B cell (primary cell): ENCODE data around the gene SERPINE1. TPM values are rescaled to one million over a fixed set of nuclear protein-coding genes. Genes with fewer than 3 reads are reported as not detected.
A peak's percentile ranks its signal among the peaks of the same experiment; 100 is the strongest.

ENCODE experiments used
- ATAC-seq: fragments of 200-7000 bp; cut with Tn5 transposase; one replicate; pipeline ENCODE4 v1.10.0; 2021; ENCODE audit warnings: low read depth, mild to moderate bottlenecking, moderate number of reproducible peaks, moderate library complexity
- CTCF ChIA-PET: fragments of 350-600 bp; sonication (Branson Sonifier 250); formaldehyde crosslinking; loops from one replicate; lab custom pipeline; 2021; ENCODE audit warnings: antibody characterized with exemption, inconsistent platforms; lab: Charles Lee
- POLR2A ChIA-PET: fragments of 350-600 bp; sonication (Branson Sonifier 250); formaldehyde crosslinking; loops from one replicate; lab custom pipeline; 2021; ENCODE audit warnings: antibody characterized with exemption; lab: Charles Lee
- DNase-seq: peaks from one replicate; pipeline ENCODE4 v3.0.0; 2013
- H2AFZ ChIP-seq: 2 replicates; pipeline ENCODE4 v1.6.1; 2012; ENCODE audit warnings: mild to moderate bottlenecking, low read depth, low read length; ENCODE audit not compliant: insufficient read depth, poor library complexity, severe bottlenecking
- H3K27ac ChIP-seq, 2 donors: 1 replicate in 1 of 2; 2 replicates in 1 of 2; pipeline ENCODE4 v1.5.1; 2012 to 2013; ENCODE audit warnings: low read length in 2 of 2, mild to moderate bottlenecking in 2 of 2, moderate library complexity in 1 of 2
- H3K27me3 ChIP-seq, 4 experiments: fragments of 200-600 bp in 1 of 4; sonication (generic) in 1 of 4; replicated peaks in 1 of 4; 1 replicate in 2 of 4; 2 replicates in 2 of 4; pipeline versions ENCODE4 v1.6.1 to v1.7.0; 2013 to 2016; ENCODE audit warnings: low read length in 3 of 4, mild to moderate bottlenecking in 2 of 4, mixed read lengths in 1 of 4, moderate library complexity in 1 of 4; ENCODE audit not compliant: insufficient read depth in 4 of 4, control insufficient read depth in 3 of 4; ENCODE audit errors: control extremely low read depth in 1 of 4
- H3K36me3 ChIP-seq, 2 experiments: replicated peaks in 1 of 2; 1 replicate in 1 of 2; 2 replicates in 1 of 2; pipeline versions ENCODE4 v1.6.1 to v1.7.1; 2013; ENCODE audit warnings: low read length in 1 of 2; ENCODE audit not compliant: insufficient read depth in 2 of 2, control insufficient read depth in 1 of 2; ENCODE audit errors: control extremely low read depth in 1 of 2, extremely low read depth in 1 of 2
- H3K4me1 ChIP-seq, 2 donors: fragments of 200-600 bp in 1 of 2; sonication (generic) in 1 of 2; 1 replicate in 1 of 2; 2 replicates in 1 of 2; pipeline versions ENCODE4 v1.5.1 to v1.6.1; 2013 to 2017; ENCODE audit warnings: low read length in 2 of 2; ENCODE audit not compliant: control insufficient read depth in 2 of 2, insufficient read depth in 2 of 2
- H3K4me2 ChIP-seq: replicated peaks from 2 replicates; pipeline ENCODE3; 2012; ENCODE audit warnings: mild to moderate bottlenecking, low read depth, low read length; ENCODE audit not compliant: poor library complexity, severe bottlenecking
- H3K4me3 ChIP-seq, 5 experiments: fragments of 200-600 bp in 1 of 5; sonication (generic) in 1 of 5; 1 replicate in 3 of 5; 2 replicates in 2 of 5; pipeline versions ENCODE4 v1.5.1 to v1.7.0; 2011 to 2016; ENCODE audit warnings: low read length in 4 of 5, mild to moderate bottlenecking in 4 of 5, low read depth in 2 of 5, control low read depth in 1 of 5, moderate library complexity in 1 of 5; ENCODE audit not compliant: insufficient read depth in 1 of 5; ENCODE audit errors: control extremely low read depth in 1 of 5, extremely low read depth in 1 of 5
- H3K79me2 ChIP-seq: fragments of 200-600 bp; sonication (generic); one replicate; pipeline ENCODE4 v1.6.0; 2016; ENCODE audit warnings: low read length; ENCODE audit not compliant: control insufficient read depth, insufficient read depth
- H3K9ac ChIP-seq: fragments of 200-600 bp; sonication (generic); 2 replicates; pipeline ENCODE4 v1.6.1; 2017; ENCODE audit warnings: mild to moderate bottlenecking, low read length, moderate library complexity
- H3K9me3 ChIP-seq, 3 donors: one replicate each; pipeline versions ENCODE4 v1.6.1 to v1.7.1; 2013; ENCODE audit warnings: low read length in 2 of 3; ENCODE audit not compliant: control insufficient read depth in 2 of 3, insufficient read depth in 1 of 3; ENCODE audit errors: control extremely low read depth in 1 of 3
- H4K20me1 ChIP-seq: 2 replicates; pipeline ENCODE4 v1.6.0; 2012; ENCODE audit warnings: mild to moderate bottlenecking, low read length; ENCODE audit not compliant: insufficient read depth, control insufficient read depth, poor library complexity, severe bottlenecking
- H3K27ac Mint-ChIP-seq: one replicate; pipeline ENCODE4 v1.8.0; 2021; ENCODE audit warnings: mixed read lengths
- H3K27me3 Mint-ChIP-seq: one replicate; pipeline ENCODE4 v1.8.0; 2021; ENCODE audit warnings: mixed read lengths
- H3K4me1 Mint-ChIP-seq: one replicate; pipeline ENCODE4 v1.8.0; 2021; ENCODE audit warnings: mixed read lengths
- H3K4me3 Mint-ChIP-seq: one replicate; pipeline ENCODE4 v1.8.0; 2021; ENCODE audit warnings: mixed read lengths
- H3K9me3 Mint-ChIP-seq: one replicate; pipeline ENCODE4 v1.8.0; 2022; ENCODE audit warnings: mixed read lengths; ENCODE audit not compliant: insufficient read depth
- EZH2 ChIP-seq: IDR thresholded peaks from 2 replicates; pipeline ENCODE4 v1.6.1; 2012; ENCODE audit warnings: borderline replicate concordance, low read depth, mild to moderate bottlenecking, moderate library complexity, low read length; ENCODE audit not compliant: insufficient read depth, poor library complexity, severe bottlenecking
- WGBS: methylation state at CpG from one replicate; pipeline ENCODE4 v1.1.5; 2013; ENCODE audit warnings: missing lambda C conversion rate; ENCODE audit not compliant: insufficient coverage; 5-methylcytosine and 5-hydroxymethylcytosine counted together
- intact Hi-C: fragments of 100-400 bp; cut with micrococcal nuclease; formaldehyde crosslinking; loops from one replicate; pipeline ENCODE4 v1.10.0; 2022
- polyA plus RNA-seq: library from polyadenylated mRNA; depleted of rRNA; stranded (reverse); fragments of >200 nt; gene quantifications from 2 replicates; pipeline ENCODE4 v1.2.3, GENCODE V29; 2012
- total RNA-seq, 2 donors: library from RNA; stranded (reverse); fragments of 120-200 nt in 1 of 2; gene quantifications; 1 replicate in 1 of 2; 2 replicates in 1 of 2; pipeline versions ENCODE4 v1.2.3 to v1.2.4, GENCODE V29; 2013 to 2022
- TF ChIP-seq, protein P1 (sequence below): fragments of 200-600 bp; IDR thresholded peaks from one replicate; pipeline ENCODE4 v1.8.0; 2022; ENCODE audit warnings: antibody characterized with exemption, mild to moderate bottlenecking

Gene SERPINE1
- total and polyA plus RNA-seq, 2 donors (not counting 1 experiment from before 2014, with no cell fraction given) = 0.07 to 0.09 TPM

DNA sequence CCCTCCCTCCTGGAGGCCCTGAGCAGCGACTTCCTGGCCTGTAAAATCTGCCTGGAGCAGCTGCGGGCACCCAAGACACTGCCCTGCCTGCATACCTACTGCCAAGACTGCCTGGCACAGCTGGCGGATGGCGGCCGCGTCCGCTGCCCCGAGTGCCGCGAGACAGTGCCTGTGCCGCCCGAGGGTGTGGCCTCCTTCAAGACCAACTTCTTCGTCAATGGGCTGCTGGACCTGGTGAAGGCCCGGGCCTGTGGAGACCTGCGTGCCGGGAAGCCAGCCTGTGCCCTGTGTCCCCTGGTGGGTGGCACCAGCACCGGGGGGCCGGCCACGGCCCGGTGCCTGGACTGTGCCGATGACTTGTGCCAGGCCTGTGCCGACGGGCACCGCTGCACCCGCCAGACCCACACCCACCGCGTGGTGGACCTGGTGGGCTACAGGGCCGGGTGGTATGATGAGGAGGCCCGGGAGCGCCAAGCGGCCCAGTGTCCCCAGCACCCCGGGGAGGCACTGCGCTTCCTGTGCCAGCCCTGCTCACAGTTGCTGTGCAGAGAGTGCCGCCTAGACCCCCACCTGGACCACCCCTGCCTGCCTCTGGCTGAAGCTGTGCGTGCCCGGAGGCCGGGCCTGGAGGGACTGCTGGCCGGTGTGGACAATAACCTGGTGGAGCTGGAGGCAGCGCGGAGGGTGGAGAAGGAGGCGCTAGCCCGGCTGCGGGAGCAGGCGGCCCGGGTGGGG lies 39.4 kb upstream of the SERPINE1 start:
- no peak overlapping the region for H3K27ac ChIP-seq
- H3K4me1 ChIP-seq = peaks cover 16 to 29% of the 10 kb centered on the region in 2 donors
- H3K4me3 ChIP-seq = no peak overlapping the region
- peak overlapping the region; percentile 91 for H3K4me2 ChIP-seq
- no peaks in the 10 kb centered on the region for H3K9me3 Mint-ChIP-seq
- WGBS = 97% methylated on average over 45 of the region's 45 CpGs
- no peak overlapping the region for H3K27ac Mint-ChIP-seq
- TF ChIP-seq EZH2 = no peak
- TF ChIP-seq, protein P1, sequence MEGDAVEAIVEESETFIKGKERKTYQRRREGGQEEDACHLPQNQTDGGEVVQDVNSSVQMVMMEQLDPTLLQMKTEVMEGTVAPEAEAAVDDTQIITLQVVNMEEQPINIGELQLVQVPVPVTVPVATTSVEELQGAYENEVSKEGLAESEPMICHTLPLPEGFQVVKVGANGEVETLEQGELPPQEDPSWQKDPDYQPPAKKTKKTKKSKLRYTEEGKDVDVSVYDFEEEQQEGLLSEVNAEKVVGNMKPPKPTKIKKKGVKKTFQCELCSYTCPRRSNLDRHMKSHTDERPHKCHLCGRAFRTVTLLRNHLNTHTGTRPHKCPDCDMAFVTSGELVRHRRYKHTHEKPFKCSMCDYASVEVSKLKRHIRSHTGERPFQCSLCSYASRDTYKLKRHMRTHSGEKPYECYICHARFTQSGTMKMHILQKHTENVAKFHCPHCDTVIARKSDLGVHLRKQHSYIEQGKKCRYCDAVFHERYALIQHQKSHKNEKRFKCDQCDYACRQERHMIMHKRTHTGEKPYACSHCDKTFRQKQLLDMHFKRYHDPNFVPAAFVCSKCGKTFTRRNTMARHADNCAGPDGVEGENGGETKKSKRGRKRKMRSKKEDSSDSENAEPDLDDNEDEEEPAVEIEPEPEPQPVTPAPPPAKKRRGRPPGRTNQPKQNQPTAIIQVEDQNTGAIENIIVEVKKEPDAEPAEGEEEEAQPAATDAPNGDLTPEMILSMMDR = no peak
- H3K4me3 Mint-ChIP-seq = peak overlapping the region; percentile 65
- peaks cover 0 to 22% of the 10 kb centered on the region in 2 experiments for H3K36me3 ChIP-seq
- H3K4me1 Mint-ChIP-seq = peaks cover 27% of the 10 kb centered on the region
- H4K20me1 ChIP-seq = peaks cover 50% of the 10 kb centered on the region
- ChIA-PET CTCF (interaction anchor here (0.9 to 1.2 kb wide), 3 partner anchors 10 to 57 kb away, joined by 3 to 4 read pairs (median 3); no protein-coding TSS in a partner anchor), POLR2A (no interaction called here)
- H3K27me3 ChIP-seq = no peaks in the 10 kb centered on the region
- H3K9me3 ChIP-seq = no peaks in the 10 kb centered on the region
- DNase-seq (no peak), ATAC-seq (no peak)
- intact Hi-C loops = no loop called here
- H2AFZ ChIP-seq = no peak overlapping the region
- H3K79me2 ChIP-seq = peaks cover 69% of the 10 kb centered on the region
- H3K9ac ChIP-seq = no peak overlapping the region
- H3K27me3 Mint-ChIP-seq = no peaks in the 10 kb centered on the region

DNA sequence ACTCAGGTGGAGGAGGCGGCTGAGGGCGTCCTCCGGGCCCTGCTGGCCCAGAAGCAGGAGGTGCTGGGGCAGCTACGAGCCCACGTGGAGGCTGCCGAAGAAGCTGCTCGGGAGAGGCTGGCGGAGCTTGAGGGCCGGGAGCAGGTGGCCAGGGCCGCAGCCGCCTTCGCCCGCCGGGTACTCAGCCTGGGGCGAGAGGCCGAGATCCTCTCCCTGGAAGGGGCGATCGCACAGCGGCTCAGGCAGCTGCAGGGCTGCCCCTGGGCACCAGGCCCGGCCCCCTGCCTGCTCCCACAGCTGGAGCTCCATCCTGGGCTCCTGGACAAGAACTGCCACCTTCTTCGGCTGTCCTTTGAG lies 38.9 kb upstream of the SERPINE1 start:
- no peak for ATAC-seq
- H3K27ac ChIP-seq = no peak overlapping the region
- TF ChIP-seq, protein P1 = no peak
- no peak for TF ChIP-seq EZH2
- no peaks in the 10 kb centered on the region for H3K9me3 Mint-ChIP-seq
- POLR2A ChIA-PET = no interaction called here
- no peaks in the 10 kb centered on the region for H3K9me3 ChIP-seq
- H3K36me3 ChIP-seq = peaks cover 0 to 22% of the 10 kb centered on the region in 2 experiments
- no peak overlapping the region for H3K4me2 ChIP-seq
- CTCF ChIA-PET = no interaction called here
- 96% methylated on average over 21 of the region's 21 CpGs for WGBS
- H3K27me3 Mint-ChIP-seq = no peaks in the 10 kb centered on the region
- no peak overlapping the region for H3K9ac ChIP-seq
- intact Hi-C loops = no loop called here
- no peak for DNase-seq
- peaks cover 50% of the 10 kb centered on the region for H4K20me1 ChIP-seq
- no peak overlapping the region for H3K4me3 Mint-ChIP-seq
- H3K79me2 ChIP-seq = peaks cover 69% of the 10 kb centered on the region
- H3K4me1 Mint-ChIP-seq = peaks cover 27% of the 10 kb centered on the region
- H2AFZ ChIP-seq = no peak overlapping the region
- no peaks in the 10 kb centered on the region for H3K27me3 ChIP-seq
- peaks cover 16 to 29% of the 10 kb centered on the region in 2 donors for H3K4me1 ChIP-seq
- no peak overlapping the region for H3K27ac Mint-ChIP-seq
- no peak overlapping the region for H3K4me3 ChIP-seq
